Medulla oblongata (tissue), 1 donor: ENCODE measurements around the gene CACNA2D2.
A peak's percentile ranks its signal among the peaks of the same experiment; 100 is the strongest.

Experiments used
- DNase-seq: peaks from one replicate; pipeline ENCODE4 v3.0.0-alpha.2; 2015; ENCODE audit errors: extremely low spot score

The CACNA2D2 gene

DNA sequence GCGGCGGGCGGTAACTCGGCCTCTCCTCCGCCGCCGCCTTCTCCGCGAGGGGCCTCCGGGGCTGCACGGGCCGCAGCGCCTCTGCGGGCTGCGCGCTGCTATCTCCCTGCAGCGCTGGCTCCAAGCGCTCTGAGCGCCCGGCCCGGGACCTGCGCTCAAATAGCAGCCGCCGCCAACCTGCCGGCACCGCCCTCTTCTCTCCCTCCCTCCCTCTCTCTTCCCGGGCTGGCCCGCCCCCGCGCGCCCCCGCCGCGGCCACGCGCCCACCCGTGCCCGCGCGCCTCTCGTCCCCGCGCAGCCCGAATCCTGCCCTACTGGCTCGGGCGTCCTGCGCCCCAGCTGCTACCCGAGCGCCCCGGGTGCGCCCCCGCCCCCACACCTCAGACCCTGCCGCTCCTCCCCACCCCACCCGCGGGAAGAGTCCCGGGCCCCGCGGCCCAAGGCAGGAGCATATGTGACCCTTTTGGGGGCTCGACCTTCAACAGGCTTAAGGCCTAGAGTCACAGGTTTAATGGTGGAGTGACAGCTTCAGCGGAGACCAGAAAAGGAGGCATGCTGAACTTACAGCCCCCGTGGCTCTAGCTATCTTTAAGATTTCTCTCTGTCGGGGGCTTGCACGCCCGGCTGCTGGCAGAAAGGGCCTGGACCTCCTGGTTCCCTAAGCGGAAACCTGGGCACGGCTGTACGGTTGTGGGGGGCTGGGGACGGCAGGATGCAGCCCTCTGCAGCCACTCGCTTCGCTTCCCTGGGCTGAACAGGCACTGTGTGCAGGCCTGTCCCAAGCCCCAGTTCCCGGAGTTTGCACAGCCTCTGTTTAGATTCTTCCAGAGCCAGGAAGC lies at the start of gene CACNA2D2:
Gene CACNA2D2 (minus strand): TSS at position 131 of the 839 bp plus-strand sequence. CDS start 211 bp downstream, outside the sequence.
- DNase-seq: peak; percentile 13

DNA sequence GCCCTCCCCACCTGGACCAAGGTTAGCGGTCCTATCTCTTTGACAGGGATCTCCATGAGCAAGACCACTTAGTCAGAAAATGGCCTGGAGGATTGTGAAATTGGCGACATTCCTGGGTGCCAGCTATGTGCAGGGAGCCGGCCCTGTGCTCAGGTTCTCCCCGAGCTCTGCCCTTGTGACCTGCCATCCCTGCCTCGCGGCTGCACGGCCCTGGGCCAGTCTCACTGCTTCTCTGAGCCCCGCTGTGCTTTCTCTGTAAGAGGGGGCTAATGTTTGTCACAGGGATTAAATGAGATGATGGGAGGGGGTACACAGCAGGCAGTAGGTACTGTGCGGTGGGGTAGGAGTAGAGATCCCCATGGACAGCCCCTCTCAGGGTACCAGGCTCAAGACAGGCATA lies 49.2 kb upstream of the CACNA2D2 start:
- DNase-seq: no peak

GRCh38 chr3:50551681-50552435 lies 48.4 kb upstream of the CACNA2D2 start:
- no peak for DNase-seq

- DNase-seq: no peak
These were observed 47.7 kb upstream of the CACNA2D2 start for GRCh38 chr3:50551054-50551659.

DNA sequence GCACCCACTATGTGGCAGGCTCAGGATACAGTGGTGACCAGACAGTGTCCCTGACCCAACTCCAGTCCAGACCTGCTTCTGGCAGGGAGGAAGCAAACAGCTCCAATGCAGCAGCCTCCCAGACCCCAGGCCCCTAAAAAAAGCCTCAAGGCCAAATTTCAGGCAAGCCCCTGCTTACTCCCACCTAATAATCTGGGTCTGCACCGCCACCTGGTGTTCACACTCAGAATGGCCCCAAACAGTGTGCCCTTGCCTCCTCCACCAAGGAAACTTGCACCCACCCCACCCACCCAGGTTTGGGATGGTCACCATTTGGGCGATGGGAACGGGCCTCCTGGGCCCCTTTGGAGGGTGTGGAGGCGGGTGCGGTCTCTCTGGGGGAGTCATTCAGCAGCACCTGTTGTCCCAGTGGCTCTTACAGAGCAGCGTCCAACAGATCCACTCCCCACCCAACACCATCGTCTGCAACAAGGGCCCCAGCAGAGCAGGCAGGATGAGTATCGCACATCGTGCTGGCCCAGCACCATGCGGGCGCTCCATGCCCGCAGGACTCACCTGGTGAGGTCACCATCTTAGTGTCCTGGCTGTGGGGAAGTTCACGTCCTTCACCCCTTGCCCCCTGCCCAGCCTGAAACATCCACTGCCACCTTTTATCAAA lies 46.8 kb upstream of the CACNA2D2 start:
- peak; percentile 54 for DNase-seq

GRCh38 chr3:50549226-50549625 lies 45.8 kb upstream of the CACNA2D2 start:
- no peak for DNase-seq

GRCh38 chr3:50545781-50546180 lies 42.3 kb upstream of the CACNA2D2 start:
- no peak for DNase-seq

GRCh38 chr3:50542177-50543034 lies 39.0 kb upstream of the CACNA2D2 start:
- peak; percentile 77 for DNase-seq

GRCh38 chr3:50539356-50540286 lies 36.2 kb upstream of the CACNA2D2 start:
- DNase-seq: no peak

GRCh38 chr3:50537421-50538129 lies 34.1 kb upstream of the CACNA2D2 start:
- no peak for DNase-seq

DNA sequence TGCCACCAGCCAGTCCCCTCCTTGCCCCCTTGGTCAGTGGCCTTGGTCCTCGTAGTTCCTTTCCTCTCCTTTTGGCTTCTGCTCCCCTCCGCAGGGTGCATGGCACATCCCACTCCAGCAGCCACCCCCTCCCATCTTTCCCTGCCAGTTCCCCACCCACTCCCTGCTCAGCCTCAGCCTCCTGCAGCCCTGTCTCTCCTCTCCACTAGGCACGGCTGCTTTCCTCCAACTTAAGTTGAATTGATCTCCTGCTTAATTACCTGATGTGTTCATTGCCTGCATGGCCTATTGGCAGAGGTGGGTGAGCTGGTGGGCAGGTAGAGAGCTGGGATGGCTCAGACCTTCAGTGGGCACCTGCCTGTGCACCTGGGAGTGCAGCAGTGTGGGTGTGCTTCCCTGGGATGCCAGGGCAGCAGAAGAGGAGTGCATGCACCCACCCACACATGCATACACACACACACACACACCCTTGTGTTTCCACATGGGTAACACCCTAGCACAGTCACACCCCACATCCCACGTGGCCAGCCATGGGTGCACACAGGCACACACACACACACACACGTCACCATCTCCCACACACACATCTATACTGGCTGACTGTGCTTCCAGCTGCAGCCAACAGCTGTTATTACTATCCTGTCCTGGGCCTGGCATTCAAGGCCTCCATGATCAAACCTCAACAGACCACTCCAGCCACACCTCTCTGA lies 33.2 kb upstream of the CACNA2D2 start:
- DNase-seq: no peak

DNA sequence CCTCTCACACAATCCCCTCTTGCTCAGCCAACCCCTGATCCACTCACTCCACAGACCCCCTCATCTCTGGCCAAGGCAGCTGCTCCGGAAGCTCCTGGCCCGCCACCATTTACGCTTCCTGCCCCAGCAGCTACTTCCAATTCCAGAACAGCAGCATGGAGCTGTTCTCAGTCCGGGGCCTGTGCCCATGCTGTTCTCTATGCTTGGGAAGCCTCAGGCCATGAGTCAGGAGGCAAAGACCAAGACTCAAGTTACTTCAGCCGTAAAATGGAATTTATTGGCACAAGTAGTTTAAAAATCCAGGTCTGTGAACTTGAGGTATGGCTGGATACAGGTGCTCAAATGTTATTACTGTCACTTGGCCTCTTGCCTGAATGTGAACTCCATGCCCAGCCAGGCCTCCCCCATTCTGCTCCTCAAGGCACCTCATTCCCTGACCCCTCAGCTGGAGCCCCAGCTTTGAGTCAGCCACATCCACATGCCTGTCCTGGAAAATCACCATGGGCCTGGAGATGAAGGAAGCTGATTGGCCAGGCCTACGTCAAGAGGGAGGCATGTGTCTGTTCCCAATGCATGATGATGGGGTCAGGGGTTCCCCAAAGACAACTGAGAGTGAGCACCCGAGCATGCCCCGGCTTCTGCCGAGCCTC lies 31.4 kb upstream of the CACNA2D2 start:
- no peak for DNase-seq

GRCh38 chr3:50533807-50534461 lies 30.5 kb upstream of the CACNA2D2 start:
- DNase-seq: no peak

DNA sequence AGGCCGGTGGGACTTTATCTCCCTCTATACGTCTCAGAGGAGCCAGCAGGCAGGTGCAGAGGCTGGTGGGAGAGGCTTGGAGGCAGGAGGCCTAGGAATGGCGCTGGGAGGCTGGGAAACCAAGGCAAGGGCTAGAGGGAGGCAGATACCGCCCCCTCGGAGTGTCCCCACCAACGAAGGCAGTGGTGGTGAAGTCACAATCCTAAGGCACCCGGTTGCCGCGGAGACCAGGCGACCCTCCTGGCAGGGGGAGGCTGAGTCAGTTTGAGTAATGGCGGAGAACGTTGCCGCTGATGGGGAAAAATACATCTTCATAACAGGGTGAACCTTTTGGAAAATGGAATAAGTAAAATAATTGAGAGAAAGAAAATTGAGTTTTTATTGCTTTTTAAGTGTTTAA lies 29.9 kb upstream of the CACNA2D2 start:
- no peak for DNase-seq

DNA sequence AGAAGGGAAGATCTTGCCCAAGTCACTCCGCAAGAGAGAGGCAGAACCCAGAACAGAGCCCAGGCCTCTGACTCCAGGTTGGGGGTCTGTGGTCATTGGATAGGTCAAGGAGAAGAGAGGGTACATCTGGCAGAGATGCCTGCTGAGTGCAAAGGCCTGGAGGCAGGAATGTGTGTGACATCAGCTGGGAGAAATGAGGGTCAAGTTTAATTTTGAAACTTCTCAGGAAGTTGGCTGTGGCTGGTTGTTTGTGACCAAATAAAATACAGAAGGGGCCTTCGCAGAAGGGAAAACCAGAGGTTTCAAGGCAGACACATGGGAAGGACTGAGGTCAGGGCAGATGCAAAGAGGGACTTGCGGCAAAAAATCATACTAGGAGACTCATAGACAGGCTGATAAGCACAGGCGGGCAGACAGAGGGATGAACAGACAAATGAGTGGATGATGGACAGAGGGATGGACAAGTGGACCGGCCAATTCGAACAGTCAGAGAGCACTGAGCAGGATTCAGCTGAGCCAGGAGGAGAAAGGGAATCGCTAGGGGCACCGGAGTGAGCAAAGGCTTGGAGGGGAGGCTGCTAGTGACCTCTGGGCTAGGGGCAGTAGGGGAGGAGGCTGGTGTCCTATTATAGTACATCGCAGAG lies 28.8 kb upstream of the CACNA2D2 start:
- no peak for DNase-seq

GRCh38 chr3:50531201-50531600 lies 27.8 kb upstream of the CACNA2D2 start:
- DNase-seq: no peak
